NT2/D1 (cell line): Measurements from ENCODE around the gene UBL4A.
A peak's percentile ranks its signal among the peaks of the same experiment; 100 is the strongest.

Source experiments
- DNase-seq: peaks from one replicate; pipeline ENCODE4 v3.0.0-alpha.2; 2011; ENCODE audit warnings: low read depth, low spot score
- H3K27me3 ChIP-seq: 2 replicates; pipeline ENCODE4 v1.6.0; 2011; ENCODE audit warnings: mild to moderate bottlenecking; ENCODE audit not compliant: insufficient read length, insufficient read depth
- H3K36me3 ChIP-seq: 2 replicates; pipeline ENCODE4 v1.6.1; 2011; ENCODE audit warnings: mild to moderate bottlenecking, low read length, mixed read lengths; ENCODE audit not compliant: insufficient read depth, insufficient read length
- H3K4me1 ChIP-seq: 2 replicates; pipeline ENCODE4 v1.5.1; 2011; ENCODE audit not compliant: insufficient read depth, insufficient read length
- H3K4me3 ChIP-seq: 2 replicates; pipeline ENCODE4 v1.5.1; 2011; ENCODE audit warnings: low read depth; ENCODE audit not compliant: insufficient read length
- H3K9ac ChIP-seq: 2 replicates; pipeline ENCODE4 v1.6.0; 2011; ENCODE audit warnings: low read depth; ENCODE audit not compliant: insufficient read length
- H3K9me3 ChIP-seq: 2 replicates; pipeline ENCODE4 v1.5.1; 2011; ENCODE audit warnings: mild to moderate bottlenecking, low read length; ENCODE audit not compliant: insufficient read depth
- SUZ12 ChIP-seq: IDR thresholded peaks from 2 replicates; pipeline ENCODE4 v1.6.1; 2011; ENCODE audit not compliant: insufficient read length, insufficient read depth; ENCODE audit errors: extremely low read depth
- YY1 ChIP-seq: IDR thresholded peaks from 2 replicates; pipeline ENCODE4 v1.6.1; 2011; ENCODE audit not compliant: insufficient read length, insufficient read depth
- ZNF274 ChIP-seq: IDR thresholded peaks from 2 replicates; pipeline ENCODE4 v1.6.1; 2011; ENCODE audit warnings: mild to moderate bottlenecking, low read depth, low read length

Gene UBL4A

DNA sequence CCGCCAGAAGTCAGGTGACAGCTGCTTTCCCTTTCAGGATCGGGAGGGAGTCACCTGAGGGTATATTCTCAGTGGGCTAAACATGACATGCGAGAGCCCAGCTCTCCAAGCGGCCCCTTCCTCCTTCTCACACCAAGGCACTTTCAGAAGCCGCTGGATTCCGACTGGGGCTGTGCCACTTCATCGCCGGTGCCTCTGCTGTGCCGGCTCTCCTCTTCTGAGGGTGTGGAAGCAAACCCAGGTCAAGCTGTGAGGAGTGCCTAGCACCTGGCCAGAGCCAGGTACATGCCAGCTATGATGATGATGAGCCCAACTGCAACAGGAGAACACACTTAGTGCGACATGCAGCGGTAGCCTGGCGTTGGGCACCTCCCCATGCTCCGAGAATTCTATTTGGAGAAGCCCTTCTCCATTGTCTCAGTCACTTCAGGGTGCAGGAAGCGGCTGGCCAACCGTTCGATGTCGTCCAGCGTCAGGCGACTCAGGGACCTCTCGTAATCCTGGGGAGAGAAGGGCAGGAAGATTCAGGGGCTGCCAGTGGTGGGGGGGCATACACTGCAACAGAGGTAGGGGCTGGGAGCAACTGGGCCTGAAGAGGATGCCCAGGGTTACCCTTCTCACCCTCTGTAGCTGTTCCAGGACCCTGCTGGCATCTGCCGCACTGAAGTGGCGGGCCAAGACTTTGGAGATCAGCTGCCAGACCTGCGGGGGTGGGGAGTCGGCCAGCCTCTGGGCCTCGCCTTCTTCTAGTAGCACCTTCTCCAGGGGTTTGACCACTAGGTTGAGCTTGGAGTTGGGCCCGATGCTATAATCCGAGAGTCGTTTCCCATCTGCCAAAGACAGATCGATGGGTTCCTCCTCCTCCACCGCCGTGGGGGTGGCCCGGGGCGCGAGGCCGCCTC lies 1.0 kb downstream of the UBL4A start:
- no peak for TF ChIP-seq YY1
- no peak for TF ChIP-seq SUZ12
- no peak for TF ChIP-seq ZNF274
- Histone ChIP-seq H3K9me3 (no peaks in the 10 kb centered on the region), H3K4me1 (no peaks in the 10 kb centered on the region), H3K27me3 (no peaks in the 10 kb centered on the region), H3K36me3 (peaks cover 29% of the 10 kb centered on the region), H3K9ac (peak overlapping the region; percentile 70), H3K4me3 (peak overlapping the region; percentile 46)
- no peak for DNase-seq

- Histone ChIP-seq H3K27me3 (no peaks in the 10 kb centered on the region), H3K9ac (no peak overlapping the region), H3K9me3 (no peaks in the 10 kb centered on the region), H3K4me3 (no peak overlapping the region), H3K4me1 (no peaks in the 10 kb centered on the region), H3K36me3 (peaks cover 29% of the 10 kb centered on the region)
- DNase-seq = no peak
- TF ChIP-seq YY1 (no peak), ZNF274 (no peak), SUZ12 (no peak)
Observed at GRCh38 chrX:154484255-154485149, 1.9 kb downstream of the UBL4A start.

DNA sequence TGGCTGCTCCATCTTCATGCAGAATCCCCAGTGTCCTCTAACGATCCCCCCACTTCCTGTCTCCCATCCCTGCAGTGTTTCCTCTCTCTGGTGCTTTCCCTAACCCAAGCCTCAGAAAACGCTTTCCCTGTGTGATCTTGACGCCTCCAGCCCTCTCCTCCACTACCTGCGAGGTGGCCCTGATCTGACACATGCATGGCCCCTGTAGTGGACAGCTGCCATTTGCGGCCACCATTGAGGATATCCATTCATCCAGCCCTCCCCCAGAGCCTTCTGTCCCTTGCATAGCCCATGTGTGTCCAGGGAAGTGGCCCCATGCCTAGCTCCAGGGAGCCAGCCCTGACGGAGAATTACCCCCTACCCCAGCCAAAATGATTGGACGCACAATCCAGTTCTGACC lies 3.1 kb downstream of the UBL4A start:
- TF ChIP-seq YY1 (no peak), ZNF274 (no peak), SUZ12 (no peak)

GRCh38 chrX:154482786-154483185 lies 3.6 kb downstream of the UBL4A start:
- Histone ChIP-seq H3K36me3 (peaks cover 25% of the 10 kb centered on the region), H3K4me1 (no peaks in the 10 kb centered on the region)
- DNase-seq = no peak

More for the DNA sequence above, 3.1 kb downstream of the UBL4A start:
- DNase-seq = no peak
- no peaks in the 10 kb centered on the region for H3K9me3 ChIP-seq
- H3K4me1 ChIP-seq = no peaks in the 10 kb centered on the region
- peaks cover 26% of the 10 kb centered on the region for H3K36me3 ChIP-seq
- H3K4me3 ChIP-seq = no peak overlapping the region
- H3K9ac ChIP-seq = no peak overlapping the region
- H3K27me3 ChIP-seq = no peaks in the 10 kb centered on the region

GRCh38 chrX:154481911-154482601 lies 4.4 kb downstream of the UBL4A start:
- Histone ChIP-seq H3K4me3 (no peak overlapping the region), H3K9ac (no peak overlapping the region), H3K27me3 (no peaks in the 10 kb centered on the region), H3K36me3 (peaks cover 21% of the 10 kb centered on the region), H3K9me3 (no peaks in the 10 kb centered on the region), H3K4me1 (no peaks in the 10 kb centered on the region)
- no peak for DNase-seq
- TF ChIP-seq SUZ12 = no peak
- TF ChIP-seq YY1 = no peak
- TF ChIP-seq ZNF274 = no peak

More at GRCh38 chrX:154482786-154483185, 3.6 kb downstream of the UBL4A start:
- Histone ChIP-seq H3K4me3 (no peak overlapping the region), H3K9me3 (no peaks in the 10 kb centered on the region), H3K9ac (no peak overlapping the region), H3K27me3 (no peaks in the 10 kb centered on the region)
- TF ChIP-seq YY1 (no peak), SUZ12 (no peak), ZNF274 (no peak)

- H3K36me3 ChIP-seq = peaks cover 25% of the 10 kb centered on the region
- H3K4me1 ChIP-seq = no peaks in the 10 kb centered on the region
- no peak for DNase-seq
- TF ChIP-seq ZNF274 (no peak), SUZ12 (no peak), YY1 (no peak)
- no peaks in the 10 kb centered on the region for H3K9me3 ChIP-seq
- no peaks in the 10 kb centered on the region for H3K27me3 ChIP-seq
- no peak overlapping the region for H3K9ac ChIP-seq
- H3K4me3 ChIP-seq = no peak overlapping the region
Observed at GRCh38 chrX:154481195-154481594, 5.2 kb downstream of the UBL4A start.
